HG03439 (cell line): Measurements from ENCODE around the gene PTCSC3.

Experiments
- ATAC-seq: cut with Tn5 transposase; IDR thresholded peaks from one replicate; pipeline ENCODE4 v1.9.1; 2021; ENCODE audit warnings: mild to moderate bottlenecking, moderate library complexity; ENCODE audit not compliant: unreplicated experiment

The PTCSC3 gene

DNA sequence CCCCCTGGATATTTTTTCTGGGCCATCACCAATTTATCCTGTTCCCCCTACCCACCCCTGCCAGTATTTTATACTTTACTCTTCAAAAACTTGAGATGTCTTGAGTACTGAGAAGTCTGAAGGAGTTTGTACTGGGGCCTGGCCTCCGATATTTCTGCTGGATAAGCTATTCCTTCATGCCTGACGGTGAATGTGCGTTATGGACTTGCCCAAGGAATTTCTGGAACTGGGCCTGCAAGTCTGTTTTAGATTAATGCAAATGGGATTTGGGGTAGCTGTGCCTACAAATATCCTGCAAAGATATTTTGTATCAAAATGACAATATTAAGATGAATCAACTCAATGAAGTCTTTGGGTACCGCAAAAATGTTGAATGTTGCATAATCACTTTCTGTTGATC is at the start of gene PTCSC3:
TSS of gene PTCSC3 (minus strand) at position 199 of the 400 bp plus-strand sequence.
- ATAC-seq: no peak

DNA sequence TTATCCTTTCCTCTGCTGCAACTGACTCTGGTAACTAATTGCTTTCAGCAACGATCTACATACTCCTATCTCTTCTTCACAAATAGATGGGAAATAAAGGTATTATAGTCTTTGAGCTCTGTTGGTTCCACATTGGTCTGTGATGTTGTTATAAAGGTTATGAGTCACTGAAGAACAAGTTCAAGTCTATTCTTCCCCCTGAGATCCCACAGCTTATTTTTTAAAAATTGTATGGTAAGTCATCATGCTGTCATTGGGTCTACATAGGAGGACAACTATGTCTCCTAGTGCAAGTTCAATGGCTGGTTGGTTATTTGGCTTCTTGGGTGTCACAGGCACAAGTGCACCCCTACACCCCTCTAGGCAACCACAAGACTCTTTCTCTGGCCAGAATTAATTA is 49.6 kb upstream of the PTCSC3 start:
- no peak for ATAC-seq

DNA sequence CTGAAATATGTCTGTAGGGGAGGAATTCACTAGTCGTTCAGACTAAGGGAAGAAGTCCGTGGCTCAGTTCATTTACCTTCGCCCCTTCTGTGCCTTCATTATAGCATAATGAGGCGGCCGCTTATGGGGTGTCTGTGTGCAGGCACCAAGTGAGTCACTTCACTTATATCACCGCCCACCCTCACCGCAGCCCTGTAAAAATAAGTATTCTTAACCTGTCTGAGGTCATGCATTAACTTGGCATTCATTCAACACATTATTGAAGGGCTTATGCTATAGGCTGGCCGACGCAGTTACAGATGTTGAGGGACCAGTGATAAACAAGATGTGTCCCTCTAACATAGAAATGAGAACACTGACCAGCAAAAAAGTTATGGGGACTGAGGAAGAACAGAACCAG is 47.7 kb upstream of the PTCSC3 start:
- ATAC-seq: no peak

DNA sequence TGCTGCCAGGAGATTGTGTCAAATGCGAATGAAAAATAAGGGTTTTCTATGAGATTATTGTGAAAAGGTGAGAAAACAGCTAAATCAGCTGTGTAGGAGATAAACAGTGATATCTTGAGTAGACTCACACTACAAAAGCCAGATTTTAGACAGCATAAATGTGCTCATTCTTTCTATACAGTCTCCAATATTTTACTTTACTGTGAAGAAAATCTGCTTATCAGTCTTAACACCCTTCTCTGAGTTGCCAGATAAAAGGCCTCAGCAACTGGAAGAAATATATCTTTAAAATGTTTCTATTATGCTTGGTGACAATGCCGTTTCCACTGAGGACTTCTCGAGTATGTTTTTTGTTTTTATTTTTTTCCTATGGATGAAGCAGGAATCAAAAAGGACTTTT is 47.0 kb upstream of the PTCSC3 start:
- no peak for ATAC-seq

DNA sequence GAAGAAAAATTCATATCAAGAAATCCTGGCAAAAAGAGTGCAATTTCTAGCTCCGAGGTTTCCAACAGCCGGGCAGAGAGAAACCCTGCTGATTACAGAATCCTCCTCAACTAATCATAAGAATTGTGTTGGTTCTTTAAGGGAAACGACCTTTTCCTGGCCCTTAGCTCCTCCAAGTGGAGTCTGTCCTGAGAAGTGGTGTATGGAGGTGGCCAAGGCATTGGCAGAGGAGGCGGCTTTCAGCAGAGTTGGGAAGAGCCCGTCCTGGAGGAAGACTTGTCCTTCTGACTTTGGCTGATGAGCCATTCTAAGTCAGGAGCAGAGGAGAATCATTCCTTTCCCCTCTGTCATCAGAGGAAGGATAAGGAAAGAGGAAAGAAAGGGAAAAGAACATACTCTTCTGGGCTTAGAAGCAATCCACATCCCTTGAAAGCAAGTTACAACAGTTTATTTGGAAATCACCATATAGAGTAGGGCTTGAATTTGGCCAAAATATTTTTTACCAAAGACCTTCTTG is 46.5 kb upstream of the PTCSC3 start:
- ATAC-seq: no peak

DNA sequence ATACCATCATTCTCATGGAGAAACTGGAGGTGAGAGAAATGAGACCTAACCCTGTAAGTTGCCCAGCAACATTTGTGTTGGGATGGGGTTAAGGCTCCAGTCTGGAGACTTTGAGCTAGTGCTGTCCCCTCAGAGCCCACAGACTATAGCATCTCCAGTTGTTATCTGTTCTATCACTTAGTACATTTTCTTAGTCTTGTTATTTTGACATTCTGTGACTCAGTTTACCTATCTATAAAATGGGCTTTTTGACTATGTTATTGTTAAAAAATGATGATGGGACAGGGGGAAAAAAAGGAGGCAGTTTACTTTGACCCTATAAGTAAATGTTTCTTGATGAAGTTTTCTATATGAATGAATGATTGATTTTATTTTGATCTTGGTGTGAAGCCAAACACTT is 45.8 kb upstream of the PTCSC3 start:
- ATAC-seq: no peak

DNA sequence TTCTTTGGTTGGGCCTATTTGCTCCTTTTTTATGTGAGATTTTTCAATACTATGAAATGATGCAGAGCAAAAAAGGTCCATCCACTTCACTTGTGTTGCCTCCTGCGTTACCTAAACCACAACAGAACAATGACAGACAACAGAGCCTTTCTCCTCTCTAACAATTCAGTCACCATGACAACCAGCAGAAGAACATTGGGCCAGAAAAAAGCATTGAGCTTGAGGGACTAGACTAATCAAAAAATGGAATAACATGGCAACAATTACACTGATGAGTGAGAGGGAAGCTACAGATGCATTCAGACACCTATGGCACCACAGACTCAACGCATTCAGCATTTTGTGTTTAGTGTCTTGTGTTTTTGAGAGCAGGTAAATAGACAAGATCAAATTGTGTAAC is 44.6 kb upstream of the PTCSC3 start:
- no peak for ATAC-seq

DNA sequence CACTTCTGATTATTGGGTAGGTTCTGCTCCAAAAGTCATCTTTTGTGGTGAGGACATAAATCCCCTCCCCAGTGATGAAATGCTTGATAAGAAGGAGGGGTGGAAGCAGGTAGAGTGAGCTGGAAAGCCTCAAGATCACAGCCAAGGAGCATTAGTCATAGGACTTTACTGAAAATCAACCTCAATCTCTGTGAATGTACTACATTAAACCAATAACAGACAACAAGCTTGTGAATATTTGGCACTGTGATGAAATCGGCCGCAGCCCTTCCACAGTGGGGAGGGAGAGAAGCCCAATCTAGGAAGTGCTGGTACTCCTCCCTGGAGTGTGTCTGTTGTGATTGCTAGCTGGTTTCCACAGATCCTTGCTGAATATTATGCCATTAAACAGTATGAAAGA is 41.2 kb upstream of the PTCSC3 start:
- no peak for ATAC-seq

DNA sequence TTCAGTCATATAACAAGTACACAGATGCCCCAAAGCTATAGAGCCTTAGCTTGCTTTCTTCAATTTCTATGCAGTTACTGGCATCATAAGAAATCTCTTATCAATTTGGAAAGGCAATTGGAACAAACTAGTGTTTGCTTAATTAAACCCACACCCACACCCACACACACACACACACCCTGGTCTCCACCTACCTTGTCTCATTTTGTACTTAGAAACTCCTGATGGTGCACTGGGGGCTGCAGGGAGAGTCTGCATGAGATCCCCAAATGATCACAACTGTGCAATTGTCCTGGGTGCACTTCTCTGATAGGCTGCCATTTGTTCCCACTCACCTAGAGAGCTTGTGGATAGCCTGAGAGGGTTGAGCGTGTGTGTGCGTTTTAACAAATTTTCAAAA is 40.5 kb upstream of the PTCSC3 start:
- no peak for ATAC-seq

DNA sequence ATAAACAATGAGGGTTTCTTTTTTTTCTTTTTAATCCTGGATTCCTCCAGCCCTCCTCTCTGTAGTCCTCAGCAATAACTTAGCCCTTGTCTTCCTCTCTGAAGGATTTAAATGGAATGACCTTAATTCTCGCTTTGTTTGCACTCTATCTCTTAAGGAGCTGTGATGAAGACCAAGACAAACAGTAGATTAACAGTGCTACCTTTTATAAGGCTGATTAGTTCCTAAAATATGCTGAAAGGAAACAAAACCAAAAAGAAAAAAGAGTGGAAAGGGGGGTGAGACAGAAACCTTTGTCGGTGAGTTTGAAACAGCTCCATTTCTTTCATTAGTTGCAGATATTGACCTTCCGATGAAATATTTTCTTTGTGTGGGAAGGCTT is 38.7 kb upstream of the PTCSC3 start:
- ATAC-seq: no peak

DNA sequence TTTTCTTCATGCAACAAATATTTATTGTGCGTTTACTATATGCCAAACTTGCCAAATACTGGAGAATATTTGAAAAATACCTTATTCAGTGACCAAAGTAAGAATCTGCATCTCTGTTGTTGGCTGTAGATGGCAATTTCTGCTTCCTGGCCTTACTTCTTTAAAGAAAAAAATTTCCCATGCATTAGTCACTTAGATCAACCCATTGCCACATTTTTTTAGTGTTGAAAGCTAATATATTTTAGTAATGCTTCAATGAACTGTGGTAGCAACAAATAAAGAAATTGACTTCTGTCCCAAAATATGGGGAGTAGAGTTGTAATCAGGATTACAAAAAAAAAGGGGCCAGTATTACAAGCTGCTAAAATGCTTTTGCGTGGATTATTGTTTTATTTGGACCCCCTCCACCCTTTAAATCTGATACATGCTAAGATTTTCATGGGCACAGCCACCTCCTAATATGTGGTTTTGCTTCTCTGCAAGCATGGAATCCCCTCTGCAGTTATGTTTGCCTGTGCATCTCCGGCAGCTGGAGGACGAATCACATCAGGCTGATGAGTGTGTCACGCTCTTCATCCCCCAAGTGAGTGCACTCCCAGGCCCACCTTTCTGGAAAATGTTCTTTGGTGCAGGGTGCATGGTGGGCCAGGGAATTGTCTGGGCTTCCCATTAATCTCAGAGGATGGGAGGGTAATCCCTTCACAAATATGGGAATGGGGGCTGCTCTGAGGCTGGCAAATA is 38.1 kb upstream of the PTCSC3 start:
- ATAC-seq: no peak

DNA sequence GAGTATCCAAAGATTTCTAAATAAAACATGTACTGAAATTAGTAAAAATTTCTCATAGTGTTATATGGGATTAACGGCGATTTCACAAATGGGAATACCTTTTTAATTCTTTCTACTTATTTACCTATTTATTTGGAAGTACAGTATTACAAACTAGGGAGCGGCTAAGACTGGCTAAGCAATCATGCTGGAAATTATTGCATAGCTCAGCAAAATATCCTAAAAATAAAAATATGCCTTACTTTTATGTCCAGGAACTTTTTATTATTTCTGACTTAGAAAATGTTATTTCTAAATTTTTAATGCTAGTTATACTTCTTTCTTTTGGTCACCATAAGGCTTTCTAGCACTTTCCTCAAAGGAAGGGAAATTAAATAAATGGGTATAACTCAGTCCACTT is 36.5 kb upstream of the PTCSC3 start:
- ATAC-seq: no peak

DNA sequence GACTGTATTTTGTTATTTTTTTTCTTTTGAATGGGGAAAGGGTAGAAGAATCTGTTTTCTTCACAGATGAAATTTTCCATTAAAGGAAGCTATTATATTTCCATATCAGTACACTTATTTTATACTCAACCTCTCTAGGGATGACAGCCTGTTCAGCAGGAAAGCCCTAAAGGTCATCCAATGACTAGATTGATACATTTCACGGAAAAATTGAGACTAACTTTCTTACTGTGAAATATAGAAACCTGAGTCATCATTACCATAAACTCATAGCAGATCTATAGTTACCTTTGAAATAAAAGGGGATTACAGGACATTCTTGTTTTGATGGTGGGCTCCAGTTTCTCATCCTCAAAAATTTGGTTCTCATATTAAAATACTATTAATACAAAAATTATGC is 36.1 kb upstream of the PTCSC3 start:
- no peak for ATAC-seq

DNA sequence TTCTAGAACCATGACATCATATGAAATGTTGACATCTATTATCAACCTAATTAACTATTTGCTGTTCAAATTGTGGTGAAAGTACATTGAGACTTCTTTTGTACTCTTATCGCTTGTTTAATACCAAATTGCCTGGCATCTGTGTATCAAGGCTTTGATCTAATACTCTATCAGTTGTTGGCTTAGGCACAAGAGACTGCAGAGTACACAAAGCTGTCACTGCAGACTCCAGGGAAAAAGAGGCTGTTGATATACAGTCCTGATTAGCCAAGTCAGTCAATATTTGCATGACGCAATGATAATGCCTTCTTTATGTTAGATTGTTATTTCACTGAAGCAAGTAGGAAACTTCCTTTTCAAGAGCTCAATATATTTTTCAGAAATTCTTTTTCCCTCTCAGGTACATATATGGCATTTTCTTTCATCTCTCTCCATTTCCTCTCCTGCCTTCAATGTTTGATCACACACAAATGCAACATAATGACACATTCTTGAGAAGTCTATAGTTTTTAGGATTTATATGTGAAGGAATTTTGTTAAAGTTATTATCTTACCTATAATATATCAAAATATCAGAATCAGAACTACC is 32.3 kb upstream of the PTCSC3 start:
- no peak for ATAC-seq

DNA sequence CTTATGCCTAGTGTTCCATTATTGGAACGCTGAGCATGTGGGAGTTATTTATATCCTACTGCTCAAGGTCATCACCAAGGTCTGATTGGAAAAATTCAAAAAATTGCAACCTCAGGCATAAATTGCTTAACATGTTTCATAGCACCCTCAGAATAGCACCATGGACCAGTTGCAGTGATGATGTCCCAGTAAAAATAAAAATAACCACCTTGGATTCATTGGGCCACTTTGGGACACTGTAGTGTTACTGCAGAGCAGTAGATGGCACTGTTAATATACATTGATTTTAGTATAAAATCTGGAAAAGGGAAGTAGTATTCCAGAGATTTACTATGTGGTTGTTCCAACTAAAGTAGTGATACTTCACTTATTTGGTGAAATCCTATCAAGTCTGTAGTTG is 31.0 kb upstream of the PTCSC3 start:
- ATAC-seq: no peak

DNA sequence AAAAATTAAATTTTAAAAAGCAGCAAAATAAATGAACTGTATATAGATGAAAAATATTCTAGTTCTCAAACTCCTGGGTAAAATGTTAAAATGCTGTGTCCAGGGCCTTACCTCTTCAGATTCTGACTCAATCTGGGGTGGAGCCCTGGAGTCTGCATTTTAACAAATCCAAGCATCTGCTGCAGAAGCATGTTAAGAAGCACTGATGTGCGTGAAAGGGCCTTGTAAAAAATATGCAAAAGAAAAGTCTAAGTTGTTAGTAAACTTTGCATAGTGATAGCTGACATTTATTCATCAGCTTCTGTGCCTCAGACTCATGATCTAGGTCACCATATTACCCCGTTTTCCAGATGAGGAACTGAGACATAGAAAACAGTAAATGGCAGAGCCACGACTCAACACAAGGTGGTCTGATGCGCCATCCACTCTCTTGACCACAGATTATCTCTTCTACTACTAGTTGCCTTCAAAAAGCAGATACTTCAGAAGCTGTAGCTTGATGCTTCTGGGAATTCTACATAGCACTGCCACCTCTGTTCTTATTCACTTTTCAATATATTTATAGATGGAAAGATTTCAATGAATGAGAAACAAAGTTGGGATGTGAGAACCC is 28.0 kb upstream of the PTCSC3 start:
- ATAC-seq: no peak

DNA sequence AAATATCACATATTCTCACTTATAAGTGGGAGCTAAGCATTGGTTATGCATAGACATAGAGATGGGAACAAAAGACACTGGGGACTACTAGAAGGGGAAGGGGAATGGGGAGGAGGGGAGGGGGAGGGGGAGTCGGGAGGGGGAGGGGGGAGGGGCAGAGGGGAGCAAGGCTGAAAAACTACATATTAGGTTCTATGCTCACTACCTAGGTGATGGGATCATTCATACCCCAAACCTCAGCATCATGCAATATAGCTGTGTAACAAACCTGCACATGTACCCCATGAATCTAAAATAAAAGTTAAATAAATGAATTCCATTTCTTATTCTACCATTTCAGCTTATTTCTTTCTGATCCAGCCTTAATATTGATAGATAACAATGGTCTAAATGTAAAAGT is 21.9 kb upstream of the PTCSC3 start:
- ATAC-seq: no peak

DNA sequence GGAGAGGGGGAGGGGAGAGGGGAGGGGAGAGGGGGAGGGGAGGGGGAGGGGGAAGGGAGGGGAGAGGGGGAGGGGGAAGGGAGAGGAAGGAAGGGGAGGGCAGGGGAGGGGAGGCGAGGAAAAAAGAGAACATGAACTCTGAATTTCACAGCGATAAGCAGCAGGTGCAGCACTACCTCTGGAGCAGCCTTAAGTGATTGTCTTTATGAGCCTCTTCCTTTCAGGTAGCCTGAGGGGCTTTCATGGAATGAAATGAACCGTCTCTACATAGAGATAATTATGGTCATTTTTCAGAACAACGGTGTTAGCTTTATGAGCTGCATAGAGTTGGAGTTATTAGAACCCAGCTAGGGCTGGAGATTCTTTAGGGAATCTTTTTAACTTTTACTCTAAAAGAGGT is 18.1 kb upstream of the PTCSC3 start:
- no peak for ATAC-seq

DNA sequence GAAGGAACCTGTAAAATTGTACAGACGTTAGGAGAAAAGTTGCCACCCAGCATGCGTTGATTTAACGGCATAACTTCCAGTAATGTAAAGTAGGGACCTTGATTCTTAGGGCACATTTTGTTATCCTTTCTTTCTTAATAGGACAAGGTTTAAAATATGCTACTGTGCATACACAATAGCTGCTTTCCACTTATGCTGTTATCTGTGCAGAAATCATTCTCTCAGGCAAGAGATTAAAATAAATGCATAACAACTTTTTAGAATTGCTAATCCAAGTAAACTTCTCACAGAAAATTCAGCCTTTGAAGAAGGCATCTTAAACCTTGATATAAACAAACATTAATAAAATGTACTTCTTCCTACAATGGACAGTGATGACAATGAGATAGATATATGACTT is 16.0 kb upstream of the PTCSC3 start:
- ATAC-seq: no peak

DNA sequence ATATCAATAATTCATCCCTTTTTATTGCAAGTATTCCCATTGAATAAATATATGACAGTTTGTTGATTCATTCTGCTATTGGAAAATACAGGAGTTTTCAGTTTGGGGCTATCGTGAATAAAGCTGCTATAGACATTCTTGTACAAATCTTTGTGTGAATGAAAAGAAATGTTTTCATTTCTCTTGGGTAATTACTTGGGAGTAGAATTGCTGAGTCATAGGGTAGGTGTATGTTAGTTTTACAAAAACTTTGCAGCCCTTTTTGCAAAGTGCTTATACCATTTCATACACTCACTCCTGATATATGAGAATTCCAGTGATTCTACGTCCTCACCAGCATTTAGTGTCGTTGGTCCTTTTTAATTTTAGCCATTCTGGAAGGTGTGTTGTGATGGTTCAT is 6.9 kb upstream of the PTCSC3 start:
- ATAC-seq: no peak

DNA sequence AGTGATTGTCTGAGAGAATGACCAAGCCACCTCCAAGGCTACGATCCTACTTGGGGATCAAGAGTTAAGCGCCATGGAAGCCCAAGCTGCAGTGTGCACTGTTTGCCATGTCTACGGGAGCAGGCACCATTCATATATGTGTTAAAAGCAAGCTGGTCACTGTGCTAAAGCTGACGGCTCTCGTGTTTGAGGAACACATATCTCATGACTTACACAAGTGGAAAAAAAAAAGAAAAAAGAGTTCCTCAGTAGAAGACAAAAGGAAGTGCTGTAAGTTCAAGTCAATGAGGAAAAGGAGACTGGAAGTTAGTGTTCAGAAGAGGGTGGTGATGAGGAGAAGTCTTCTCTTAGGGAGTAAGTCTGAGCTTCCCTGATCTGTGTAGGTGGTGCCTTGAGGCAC is 4.9 kb upstream of the PTCSC3 start:
- ATAC-seq: no peak

DNA sequence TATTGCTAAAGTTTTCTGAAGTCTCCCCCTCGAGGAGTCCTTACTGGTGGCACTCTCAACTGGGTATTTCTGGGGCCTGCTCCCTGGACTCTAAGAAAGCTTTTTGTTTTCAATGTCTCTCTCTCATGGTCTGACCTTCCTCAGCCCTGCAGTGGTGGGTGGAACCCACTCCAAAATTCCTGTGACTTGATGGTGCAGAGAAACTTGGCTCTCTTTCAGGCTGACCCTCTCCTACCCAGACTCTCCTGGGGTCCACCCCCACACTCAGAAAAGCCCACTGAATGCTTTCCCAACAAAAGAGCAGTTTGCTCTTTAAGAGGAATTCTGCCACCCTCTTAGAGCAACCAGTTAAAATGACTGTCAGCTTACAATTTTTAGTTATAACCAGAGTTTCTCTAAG is 967 bp upstream of the PTCSC3 start:
- no peak for ATAC-seq
